EL (cell line): ENCODE data around the gene SNX9.
"Not testable (repeated sequence)": the region's sequence is repeated elsewhere in the genome, so short reads cannot be mapped to it uniquely, and the experiment has no call there.

Experiments
- DNase-seq: peaks from one replicate; pipeline ENCODE4 v3.0.0-alpha.2; 2016

The SNX9 gene

GRCh38 chr6:157961153-157961831 lies 138.2 kb downstream of the SNX9 start:
- DNase-seq = no peak

- no peak for DNase-seq
These were observed 139.0 kb downstream of the SNX9 start for GRCh38 chr6:157961832-157962575.

- DNase-seq = peak; percentile 73
These were observed 139.7 kb downstream of the SNX9 start for GRCh38 chr6:157962601-157963302.

- DNase-seq = no peak
These were observed 141.1 kb downstream of the SNX9 start for GRCh38 chr6:157964100-157964499.

- no peak for DNase-seq
These were observed 142.3 kb downstream of the SNX9 start for GRCh38 chr6:157965387-157965786.

GRCh38 chr6:157966589-157966977 lies 143.5 kb downstream of the SNX9 start:
- DNase-seq = no peak

- no peak for DNase-seq
These were observed 144.0 kb downstream of the SNX9 start for GRCh38 chr6:157967020-157967419.

GRCh38 chr6:157967486-157967885 lies 144.4 kb downstream of the SNX9 start:
- no peak for DNase-seq

GRCh38 chr6:157972177-157972576 lies 149.1 kb downstream of the SNX9 start:
- not testable (repeated sequence) for DNase-seq

GRCh38 chr6:157974341-157974894 lies 151.4 kb downstream of the SNX9 start:
- DNase-seq = peak; percentile 80

- DNase-seq = no peak
These were observed 151.9 kb downstream of the SNX9 start for GRCh38 chr6:157974967-157975366.

GRCh38 chr6:157975456-157975855 lies 152.4 kb downstream of the SNX9 start:
- no peak for DNase-seq

GRCh38 chr6:157976345-157977175 lies 153.5 kb downstream of the SNX9 start:
- DNase-seq = no peak

- no peak for DNase-seq
These were observed 154.2 kb downstream of the SNX9 start for GRCh38 chr6:157977176-157977804.

- DNase-seq = no peak
These were observed 155.2 kb downstream of the SNX9 start for GRCh38 chr6:157978021-157978783.

- no peak for DNase-seq
These were observed 157.5 kb downstream of the SNX9 start for GRCh38 chr6:157980288-157981131.

- no peak for DNase-seq
These were observed 158.0 kb downstream of the SNX9 start for GRCh38 chr6:157981132-157981394.

- DNase-seq = peak; percentile 92
These were observed 158.5 kb downstream of the SNX9 start, which contains the start of gene SYNJ2 for GRCh38 chr6:157981395-157982101. Gene SYNJ2 (plus strand): TSS chr6:157981863. CDS start chr6:157981962, 99 bp downstream.

- peak; percentile 50 for DNase-seq
These were observed 159.1 kb downstream of the SNX9 start for GRCh38 chr6:157982102-157982562.
